Measurements from ENCODE around the gene SLC66A2.
"Not testable (repeated sequence)": the region's sequence is repeated elsewhere in the genome, so short reads cannot be mapped to it uniquely, and the experiment has no call there.

SLC66A2 gene

DNA sequence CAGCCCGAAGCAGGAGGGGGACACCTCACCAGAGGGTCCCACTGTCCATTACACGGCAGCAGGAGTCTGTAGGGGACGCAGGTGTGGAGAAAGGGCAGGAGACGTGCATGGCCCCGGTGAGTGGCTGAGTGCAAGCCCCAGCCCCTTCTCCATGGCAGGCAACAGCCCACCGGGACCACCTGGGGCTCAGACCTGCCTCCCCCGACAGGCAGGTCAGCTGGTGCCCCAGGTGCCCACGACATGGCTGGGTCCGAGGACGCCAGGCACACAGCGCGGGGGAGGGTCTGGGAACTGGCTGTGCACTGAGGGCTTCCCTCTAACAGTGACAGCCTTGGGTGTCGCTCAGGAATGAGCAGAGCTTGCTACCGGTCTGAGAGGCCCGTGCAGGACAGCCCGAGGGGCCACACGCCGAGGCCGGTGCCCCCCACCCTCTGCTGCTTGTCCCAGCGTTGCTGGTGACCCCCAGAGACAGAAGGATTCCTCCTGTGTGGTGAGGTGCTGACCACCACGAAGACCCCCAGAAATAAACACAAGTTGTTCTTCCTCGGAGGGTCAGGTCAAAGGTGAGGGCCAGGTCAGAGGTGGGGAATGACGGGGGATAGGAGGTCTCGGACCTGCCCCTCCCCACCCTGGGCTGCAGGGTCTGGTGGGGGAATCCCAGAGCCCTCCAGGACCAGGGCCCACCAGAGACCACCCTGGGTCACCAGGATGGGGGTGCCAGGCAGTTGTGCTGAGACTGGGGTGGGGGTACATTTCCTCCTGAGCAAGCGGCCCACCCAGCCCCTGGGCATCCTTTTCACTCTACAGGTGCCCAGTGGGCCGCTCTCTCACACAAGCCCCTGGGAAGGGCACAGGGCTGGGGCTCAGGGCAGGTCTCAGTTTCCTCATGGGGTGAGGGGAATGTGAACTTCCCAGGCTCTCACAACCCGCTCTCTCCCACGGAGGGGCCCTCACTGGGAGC lies 50.6 kb downstream of the SLC66A2 start:
- no peak for DNase-seq

DNA sequence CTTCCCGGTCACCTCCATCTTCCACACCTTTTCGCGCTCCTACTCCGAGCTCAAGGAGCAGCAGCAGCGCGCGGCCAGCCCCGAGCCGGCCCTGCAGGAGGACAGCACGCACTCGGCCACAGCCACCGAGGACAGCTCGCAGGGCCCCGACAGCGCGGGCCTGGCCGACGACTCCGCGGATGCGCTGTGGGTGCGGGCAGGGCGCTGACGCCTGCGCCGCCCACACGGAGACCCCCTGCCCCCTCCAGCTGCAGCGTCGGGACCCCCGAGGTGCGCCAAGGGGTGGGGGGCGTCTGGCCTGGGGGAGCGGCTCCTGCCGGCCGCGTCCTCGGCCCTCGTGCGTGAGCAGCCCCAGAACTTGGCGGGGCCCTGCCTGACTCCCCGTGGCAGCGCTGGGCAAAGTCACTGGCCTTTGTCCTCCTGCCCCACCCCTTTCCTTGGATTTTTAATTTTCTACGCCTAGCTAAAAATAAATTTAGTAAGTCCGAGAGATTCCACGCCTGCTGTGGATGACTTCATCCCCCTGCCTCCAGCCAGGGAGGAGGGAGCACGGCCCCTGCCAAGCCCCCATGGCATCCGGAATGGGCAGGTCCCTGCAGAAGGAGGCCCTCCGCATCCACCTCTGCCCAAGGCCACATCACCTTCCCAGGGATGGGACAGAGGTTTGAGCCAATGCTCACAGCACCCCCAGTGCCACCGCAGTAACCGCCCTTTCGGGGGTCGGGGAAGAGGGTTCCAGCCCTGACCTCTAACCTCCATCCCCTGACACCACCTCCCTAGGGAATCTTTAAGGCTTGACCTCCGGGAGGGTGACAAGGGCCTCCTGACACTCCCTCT lies 51.6 kb downstream of the SLC66A2 start:
- DNase-seq, result no peak

DNA sequence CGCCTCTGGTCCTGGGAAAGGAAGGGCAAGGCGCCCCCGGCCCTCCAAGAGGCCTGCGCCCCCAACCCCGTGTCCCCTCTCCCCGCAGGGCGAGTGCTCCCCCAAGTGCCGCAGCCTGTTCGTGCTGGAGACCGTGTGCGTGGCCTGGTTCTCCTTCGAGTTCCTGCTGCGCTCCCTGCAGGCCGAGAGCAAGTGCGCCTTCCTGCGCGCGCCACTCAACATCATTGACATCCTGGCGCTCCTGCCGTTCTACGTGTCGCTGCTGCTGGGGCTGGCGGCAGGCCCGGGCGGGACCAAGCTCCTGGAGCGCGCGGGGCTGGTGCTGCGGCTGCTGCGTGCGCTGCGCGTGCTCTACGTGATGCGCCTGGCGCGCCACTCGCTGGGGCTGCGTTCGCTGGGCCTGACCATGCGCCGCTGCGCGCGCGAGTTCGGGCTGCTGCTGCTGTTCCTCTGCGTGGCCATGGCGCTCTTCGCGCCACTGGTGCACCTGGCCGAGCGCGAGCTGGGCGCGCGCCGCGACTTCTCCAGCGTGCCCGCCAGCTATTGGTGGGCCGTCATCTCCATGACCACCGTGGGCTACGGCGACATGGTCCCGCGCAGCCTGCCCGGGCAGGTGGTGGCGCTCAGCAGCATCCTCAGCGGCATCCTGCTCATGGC lies 52.4 kb downstream of the SLC66A2 start:
- DNase-seq, result no peak

DNA sequence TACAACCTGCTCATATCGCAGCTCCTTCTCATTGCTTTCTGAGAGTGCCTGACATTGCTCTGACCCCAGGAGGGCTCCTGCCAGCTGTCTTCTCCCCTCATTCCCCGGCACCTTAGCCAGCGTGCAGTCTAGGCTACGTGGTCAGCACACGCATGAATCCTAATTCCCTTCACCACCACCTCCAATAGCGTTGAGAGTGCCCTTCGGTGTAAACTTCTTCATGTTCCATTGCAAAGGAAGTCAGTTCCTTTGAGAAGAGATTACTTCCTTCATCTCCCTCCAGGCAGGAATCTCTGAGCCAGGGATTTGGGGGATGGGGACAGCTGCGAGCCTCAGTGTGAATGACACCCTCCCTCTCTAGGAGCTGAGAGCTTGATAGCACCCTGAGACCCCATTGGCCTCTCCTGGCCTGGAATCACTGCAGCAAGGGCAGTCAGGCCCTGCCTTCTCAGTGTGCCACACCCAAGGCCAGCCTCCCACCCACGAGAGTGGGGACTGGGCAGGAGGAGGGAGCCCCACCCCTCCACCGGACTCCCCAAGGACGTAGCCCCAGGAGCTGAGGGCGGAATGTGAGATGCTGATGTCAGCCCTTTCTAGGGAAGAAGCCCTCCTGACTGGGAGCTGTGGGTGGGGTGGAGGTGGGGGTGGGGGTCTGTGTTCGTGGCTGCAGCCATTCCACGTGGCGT lies 53.4 kb downstream of the SLC66A2 start:
- DNase-seq, result no peak

DNA sequence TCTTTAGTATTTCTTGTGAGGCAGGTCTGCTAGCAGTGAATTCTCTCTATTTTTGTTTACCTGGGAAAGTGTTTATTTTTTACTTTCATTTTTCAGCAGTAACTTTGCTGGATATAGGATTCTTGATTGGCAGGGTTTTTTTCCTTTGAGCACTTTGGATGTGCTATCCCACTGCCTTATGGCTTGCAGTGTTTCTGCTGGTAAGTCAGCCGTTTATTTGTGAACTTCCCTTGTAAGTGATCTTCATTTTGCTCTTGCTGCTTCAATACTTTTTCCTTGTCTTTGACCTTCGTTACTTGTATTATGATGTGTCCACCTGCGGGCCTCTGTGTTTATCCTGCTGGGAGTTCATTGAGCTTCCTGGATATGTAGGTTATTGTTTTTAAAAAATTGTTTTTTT lies 54.7 kb downstream of the SLC66A2 start:
- DNase-seq, result no peak

DNA sequence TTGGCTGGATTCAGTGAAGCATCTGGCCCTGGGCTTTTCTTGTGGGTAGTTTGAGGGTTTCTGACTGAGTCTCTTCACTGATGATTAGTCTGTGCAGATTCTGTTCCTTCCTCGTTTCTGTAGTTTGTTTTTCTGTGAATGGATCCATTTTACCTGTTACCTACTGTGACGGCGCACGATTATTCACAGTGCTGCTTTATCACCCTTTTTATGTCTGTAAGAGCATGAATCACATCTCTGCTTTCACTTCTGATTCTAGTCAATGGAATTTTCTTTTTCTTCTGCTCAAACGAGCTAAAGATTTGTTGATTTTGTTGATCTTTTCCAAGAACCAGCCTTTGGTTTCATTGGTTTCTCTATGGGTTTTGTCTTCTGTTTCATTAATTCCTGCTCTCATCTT lies 60.8 kb downstream of the SLC66A2 start:
- no peak for DNase-seq

DNA sequence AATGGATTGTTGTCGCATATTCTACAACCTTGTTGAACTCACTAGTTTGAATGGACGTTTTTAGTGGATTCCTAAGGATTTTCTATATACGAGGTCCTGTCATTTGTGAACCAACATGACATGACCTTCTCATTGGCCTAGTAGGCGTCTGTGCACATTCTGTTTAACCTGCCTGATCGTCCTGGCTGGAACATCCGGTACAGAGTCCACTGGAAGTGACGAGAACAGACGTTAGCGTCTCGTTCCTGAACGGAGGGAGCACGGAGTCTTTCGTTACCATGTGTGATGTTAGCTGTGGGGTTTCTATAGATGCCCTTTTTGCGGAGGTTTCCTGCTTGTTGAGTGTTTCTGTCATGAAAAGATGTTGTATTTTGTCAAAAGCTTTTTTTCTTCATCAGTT lies 61.9 kb downstream of the SLC66A2 start:
- DNase-seq, result no peak

DNA sequence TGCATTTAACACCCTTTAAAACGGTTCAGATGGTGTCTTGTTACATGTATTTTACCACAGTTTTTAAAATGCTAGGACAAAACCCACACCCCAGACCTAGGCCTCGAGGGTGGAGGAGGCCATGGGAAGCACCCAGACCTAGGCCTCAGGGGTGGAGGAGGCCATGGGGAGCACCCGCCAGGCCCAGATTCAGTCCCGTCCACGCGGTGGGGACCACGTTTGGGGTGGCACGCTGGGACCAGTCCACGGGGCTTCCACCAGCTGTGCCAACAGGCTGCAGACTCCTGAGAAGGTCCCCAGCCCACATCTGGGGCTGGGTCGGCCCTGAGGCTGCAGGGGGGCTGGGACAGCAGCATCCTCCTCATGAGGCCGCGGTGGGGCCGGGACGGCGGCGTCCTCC lies 63.4 kb downstream of the SLC66A2 start:
- DNase-seq, result no peak

DNA sequence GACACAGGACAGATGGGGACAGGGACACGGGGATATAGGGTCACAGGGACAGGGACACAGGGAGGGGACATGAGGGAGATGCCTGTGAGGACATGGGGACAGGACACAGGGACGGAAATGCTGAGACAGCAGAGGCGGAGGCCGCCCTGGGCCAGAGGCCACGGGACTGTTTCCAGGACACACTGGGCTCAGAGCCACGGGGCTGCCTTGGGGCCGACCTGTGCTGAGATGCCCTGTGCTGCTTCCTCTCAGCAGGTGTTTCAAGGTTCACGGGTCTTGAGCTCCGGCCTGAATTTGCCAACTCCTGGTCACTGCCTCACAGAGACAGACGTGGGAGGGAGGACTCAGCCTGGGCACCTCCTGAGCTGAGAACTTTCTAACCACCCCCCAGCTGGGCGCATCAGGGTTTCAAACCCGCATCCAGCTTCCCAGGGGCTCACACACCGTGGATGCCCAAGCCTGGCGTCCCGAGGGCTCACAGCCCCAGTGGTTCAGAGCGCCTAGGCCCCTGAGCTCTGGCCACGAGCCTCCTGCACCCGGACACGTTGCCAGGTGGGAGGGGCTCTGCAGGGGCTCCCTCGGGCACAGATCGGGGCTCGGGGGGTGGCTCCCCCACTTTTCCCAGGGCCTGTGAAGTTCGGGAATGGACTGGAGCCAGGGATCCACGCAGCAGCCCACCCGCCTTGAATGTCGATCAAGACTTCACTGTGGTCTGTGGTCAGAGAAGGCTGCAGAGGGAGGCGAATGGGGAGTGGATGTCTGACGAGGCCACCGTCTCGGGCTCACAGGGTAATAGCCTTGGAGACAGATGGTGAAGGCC lies 64.1 kb downstream of the SLC66A2 start:
- DNase-seq, result no peak

DNA sequence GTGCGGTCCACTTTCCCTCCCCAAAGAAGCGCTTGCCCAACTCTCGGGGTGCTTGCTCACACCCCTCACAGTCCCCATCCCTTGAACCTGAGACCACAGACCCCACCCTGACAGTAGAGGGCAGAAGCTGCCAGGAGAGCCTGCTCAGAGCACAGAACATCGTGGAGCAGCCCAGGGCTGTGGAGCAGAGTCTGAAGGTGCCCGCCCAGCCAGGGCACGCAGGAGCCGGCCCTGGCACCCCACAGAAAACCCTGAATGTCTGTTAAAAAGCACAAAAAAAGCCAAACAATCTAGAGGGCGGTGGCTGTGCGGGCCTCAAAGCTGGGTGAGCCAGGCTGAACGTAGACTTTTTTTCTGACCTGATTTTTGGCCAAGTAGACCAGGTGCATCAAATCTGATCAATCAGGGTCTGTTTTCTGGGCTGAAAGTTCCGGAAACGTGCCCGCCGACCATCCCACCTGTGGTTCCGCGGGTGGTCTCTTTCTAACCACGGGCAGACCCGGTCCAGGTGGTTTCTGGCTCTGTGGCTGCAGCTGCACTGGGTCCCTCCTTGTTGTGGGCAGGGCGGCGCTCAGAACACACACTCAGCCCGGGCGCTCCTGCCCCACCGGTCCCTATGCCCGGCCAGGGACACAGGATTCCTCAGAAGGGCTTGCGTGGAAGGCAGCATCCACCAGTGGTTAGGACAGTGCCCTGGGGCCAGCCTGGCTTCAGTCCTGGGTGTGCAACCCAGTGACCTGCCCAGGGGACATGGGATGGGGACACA lies 66.3 kb downstream of the SLC66A2 start:
- DNase-seq, result no peak

DNA sequence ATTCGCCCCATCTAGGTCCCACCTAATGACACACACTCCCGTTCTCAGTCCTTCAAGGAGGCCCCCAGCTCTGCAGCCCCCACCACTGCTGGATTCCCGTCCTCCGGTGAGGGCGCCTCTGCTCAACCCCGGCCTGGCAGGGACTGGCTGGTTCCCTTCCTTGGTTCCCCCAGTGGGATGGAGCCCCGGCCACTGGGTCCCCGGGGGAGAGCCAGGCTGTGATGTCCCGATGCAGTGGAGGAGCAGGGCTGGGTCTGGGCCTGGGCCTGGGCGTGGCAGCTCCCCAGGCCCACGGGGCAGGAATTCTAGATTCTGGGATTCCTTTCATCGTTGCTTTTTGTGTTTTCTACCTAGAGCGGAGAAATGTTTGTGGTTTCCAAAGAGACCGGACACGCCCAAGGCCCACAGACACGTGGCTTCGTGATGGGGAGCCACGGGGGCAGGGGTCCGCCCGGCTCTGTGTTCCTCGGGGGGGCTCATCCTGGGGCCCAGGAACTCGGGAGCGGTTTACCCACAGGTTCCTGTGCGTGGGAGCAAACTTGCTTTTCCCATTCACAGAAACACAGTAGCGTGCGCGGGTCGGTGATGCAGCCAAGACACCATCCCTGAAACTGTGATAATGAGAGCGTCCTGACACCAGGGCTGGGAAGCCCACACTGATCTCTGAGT lies 67.0 kb downstream of the SLC66A2 start:
- DNase-seq, result no peak

DNA sequence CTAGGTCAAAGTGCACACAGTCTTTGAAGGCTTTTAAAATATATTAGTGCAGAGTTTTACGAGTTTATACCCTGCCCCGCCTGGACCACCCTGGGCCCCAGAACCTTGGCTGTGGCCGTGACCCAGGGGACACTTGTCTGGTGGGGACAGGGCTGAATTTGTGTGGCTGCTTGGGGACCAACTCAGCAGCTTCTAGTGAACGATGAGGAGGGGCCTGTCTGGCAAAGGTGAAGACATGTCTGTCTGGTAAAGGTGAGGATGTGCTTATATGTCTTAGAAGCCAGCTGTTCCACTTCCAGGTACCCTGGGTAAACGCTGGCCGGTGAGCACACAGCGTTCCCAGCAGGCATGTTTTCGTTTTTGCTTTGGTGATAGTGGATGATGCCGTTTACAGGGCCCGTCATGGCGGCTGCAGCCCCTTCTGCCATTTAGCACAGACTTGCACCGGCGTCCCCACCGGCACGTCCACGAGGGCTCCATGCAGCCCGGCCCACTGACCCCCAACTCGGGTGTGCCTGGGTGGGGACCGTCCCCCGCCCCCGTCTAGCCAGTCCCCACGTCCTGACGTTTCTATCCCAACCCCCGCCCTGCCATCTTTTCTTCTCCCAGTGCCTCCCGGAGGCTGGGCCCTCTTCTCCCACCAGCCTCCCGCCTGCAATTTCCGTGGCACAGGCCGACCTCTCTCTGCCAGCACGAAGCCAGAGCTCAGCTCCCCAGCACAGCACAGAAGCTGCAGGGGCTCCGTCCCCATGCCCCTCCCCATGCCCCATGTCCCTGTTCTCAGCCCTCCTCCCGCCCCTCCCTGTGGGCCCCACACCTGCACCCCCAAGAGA lies 67.8 kb downstream of the SLC66A2 start:
- DNase-seq, result no peak

DNA sequence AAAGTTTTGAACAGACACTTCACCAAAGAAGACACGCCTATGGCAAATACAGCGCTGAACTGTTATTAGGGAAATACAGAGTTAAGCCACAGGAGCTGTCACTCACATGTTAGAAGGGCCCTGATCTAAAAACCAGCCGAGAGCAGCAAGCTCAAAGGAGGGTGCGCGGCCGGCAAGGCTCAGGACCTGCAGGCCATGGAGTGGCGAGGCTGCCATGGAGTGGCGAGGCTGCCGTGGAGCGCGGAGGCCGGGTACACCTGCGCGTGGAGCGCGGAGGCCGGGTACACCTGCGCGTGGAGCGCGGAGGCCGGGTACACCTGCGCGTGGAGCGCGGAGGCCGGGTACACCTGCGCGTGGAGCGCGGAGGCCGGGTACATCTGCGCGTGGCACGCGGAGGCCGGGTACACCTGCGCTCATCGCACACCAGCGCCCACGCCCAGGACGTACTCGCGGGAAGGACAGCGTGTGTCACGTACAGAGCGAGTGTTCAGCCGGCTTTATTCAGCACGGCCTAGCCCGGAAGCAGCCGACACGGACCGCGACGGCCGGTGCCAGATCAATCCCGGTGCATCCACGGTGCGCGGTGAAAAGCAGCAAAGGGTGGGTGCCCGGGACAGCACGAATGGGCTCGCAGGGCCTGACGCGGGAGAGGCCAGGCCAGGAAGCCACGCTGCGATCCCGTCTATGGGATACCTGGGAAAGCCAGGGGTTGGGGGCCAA lies 68.8 kb downstream of the SLC66A2 start:
- no peak for DNase-seq

DNA sequence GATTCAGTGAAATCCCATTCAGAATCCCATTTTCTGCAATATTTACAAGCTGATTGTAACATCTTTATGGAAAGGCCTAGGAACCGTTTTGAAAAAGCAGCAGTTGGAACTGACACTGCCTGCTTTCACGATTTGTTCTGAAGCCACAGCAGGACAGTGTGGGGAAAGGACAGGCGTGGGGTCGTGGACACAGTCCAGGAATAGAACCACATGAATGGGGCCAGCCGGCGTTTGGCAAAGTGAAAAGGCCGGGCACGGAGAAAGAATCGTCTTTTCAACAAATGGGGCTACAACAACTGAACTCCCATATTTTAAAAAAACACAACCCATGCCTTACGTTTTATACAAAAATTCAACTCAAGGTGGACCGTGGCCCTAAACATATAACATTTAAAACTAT lies 69.8 kb downstream of the SLC66A2 start:
- DNase-seq, result no peak

DNA sequence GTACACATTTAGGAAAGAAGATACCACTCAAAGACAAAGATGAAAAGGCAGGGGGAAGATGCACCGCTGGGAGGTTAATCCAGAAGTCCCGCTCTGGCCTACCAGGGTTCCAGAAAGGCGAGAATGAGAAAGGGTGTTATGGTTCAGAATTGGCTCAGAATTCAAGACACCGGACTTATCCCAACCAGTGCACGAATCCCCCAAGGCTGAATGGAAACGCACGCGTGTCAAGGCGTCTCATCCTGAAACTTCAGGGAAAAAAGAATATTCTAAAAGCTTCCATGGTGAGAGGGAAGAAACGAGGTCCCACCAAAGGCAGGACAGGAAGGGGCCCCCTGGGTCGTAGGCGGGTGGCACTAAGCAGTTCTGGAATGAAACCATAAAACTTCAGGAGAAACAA lies 71.9 kb downstream of the SLC66A2 start:
- no peak for DNase-seq

DNA sequence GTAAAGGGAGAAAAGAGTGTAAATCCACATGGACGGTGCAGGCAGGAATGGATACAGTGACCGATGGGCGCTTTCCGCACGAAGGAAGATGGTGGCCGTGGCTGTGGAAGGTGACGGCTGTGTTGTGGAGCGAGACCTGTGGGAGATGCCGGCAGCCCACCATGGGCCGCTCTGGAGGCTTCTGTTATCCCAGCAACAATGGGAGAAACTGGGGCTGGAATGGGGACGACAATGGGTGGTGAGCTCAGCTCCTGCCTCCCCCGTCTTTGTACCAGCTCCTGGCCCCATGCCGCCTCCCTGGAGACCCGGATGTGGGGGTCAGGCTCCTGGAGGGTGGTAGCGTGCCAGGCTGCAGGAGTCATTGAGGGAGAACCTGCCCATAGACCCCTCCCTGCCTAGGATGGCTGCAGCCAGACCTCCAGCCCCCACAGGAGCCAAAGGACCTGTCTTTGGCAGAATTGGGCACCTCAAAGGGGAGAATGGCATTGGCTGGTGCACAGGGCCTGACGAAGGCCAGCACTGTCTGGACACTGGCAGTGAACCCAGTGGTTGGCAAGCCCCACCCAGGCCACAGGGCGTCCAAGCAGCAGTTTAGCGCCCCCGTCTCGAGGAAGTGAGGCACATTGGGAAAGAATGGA lies 72.6 kb downstream of the SLC66A2 start:
- no peak for DNase-seq

DNA sequence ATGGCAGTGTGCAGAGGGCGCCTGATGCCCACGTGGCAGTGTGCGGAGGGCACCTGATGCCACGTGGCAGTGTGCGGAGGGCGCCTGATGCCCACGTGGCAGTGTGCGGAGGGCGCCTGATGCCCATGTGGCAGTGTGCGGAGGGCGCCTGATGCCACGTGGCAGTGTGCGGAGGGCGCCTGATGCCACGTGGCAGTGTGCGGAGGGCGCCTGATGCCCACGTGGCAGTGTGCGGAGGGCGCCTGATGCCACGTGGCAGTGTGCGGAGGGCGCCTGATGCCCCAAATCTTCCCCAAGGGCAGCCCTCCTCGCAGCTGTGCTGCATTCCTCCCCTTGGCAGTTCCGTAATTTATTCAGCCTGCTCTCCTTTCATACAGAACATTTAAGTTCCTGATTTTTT lies 73.2 kb downstream of the SLC66A2 start:
- DNase-seq, result not testable (repeated sequence)
